ENCODE data around the gene RASGRP3. TPM values are rescaled to one million over a fixed set of nuclear protein-coding genes. Genes with fewer than 3 reads are reported as not detected.

RASGRP3 gene
- total RNA-seq, 1 donor from 2014 or later, result 0.58 TPM

DNA sequence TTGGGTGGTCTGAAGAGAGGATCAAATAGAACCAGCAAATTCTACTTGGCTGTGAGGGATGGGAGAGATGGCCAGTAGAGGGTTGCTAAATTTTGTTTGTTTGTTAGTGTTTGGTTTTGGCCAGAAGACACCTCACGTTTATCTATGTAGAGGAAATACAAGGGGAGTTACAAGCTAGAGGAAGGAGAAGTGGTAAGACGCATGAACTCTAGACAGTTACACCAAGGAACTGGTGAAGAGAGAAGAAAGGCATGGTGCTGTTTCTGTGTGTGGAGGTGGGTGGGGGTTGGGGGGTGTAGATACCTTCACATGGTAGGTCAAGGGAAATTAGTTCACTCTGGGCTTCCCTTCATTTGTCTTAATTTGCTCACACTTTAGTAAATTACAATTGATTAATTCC, 25.6 kb downstream of the RASGRP3 start:
- H3K27me3 Mint-ChIP-seq (ENCODE audit: low read depth), result peaks cover 15% of the 10 kb centered on the region

DNA sequence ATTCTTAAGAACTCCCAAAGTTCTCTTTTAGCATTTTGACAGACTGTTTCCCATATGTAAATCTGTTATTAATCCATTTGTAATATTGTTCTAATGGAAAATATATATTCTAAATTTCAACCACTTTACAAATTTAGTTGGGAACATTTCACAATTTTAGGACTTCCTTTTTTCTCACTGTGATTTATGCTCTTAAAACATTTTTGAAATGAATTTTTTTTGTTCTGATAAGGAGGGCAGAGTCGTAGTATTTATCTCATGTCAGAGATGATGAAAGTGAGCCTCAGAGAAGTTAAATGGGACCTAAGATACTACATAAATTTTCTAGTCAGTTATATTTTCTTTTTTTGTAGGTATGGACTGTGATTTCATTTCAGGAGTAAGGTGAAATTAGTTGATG, 26.6 kb downstream of the RASGRP3 start:
- no peak for DNase-seq (ENCODE audit: low spot score in 2 of 2, unreplicated experiment in 2 of 2)
- peaks cover 10% of the 10 kb centered on the region for H3K9me3 Mint-ChIP-seq
- peaks cover 5% of the 10 kb centered on the region for H3K4me1 Mint-ChIP-seq
- H3K4me3 Mint-ChIP-seq, result no peak overlapping the region
- H3K27me3 Mint-ChIP-seq (ENCODE audit: low read depth), result peaks cover 15% of the 10 kb centered on the region
- TF ChIP-seq, protein P1, sequence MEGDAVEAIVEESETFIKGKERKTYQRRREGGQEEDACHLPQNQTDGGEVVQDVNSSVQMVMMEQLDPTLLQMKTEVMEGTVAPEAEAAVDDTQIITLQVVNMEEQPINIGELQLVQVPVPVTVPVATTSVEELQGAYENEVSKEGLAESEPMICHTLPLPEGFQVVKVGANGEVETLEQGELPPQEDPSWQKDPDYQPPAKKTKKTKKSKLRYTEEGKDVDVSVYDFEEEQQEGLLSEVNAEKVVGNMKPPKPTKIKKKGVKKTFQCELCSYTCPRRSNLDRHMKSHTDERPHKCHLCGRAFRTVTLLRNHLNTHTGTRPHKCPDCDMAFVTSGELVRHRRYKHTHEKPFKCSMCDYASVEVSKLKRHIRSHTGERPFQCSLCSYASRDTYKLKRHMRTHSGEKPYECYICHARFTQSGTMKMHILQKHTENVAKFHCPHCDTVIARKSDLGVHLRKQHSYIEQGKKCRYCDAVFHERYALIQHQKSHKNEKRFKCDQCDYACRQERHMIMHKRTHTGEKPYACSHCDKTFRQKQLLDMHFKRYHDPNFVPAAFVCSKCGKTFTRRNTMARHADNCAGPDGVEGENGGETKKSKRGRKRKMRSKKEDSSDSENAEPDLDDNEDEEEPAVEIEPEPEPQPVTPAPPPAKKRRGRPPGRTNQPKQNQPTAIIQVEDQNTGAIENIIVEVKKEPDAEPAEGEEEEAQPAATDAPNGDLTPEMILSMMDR (IDR thresholded peaks at IDR 0.05; ENCODE audit: unreplicated experiment), result no peak
- no peak overlapping the region for H3K27ac Mint-ChIP-seq
- no peaks in the 10 kb centered on the region for H3K36me3 Mint-ChIP-seq

More for the DNA sequence above, 25.6 kb downstream of the RASGRP3 start:
- Mint-ChIP-seq H3K27ac (no peak overlapping the region), H3K9me3 (peaks cover 10% of the 10 kb centered on the region), H3K4me3 (no peak overlapping the region), H3K4me1 (peaks cover 7% of the 10 kb centered on the region), H3K36me3 (no peaks in the 10 kb centered on the region)
- TF ChIP-seq, protein P1 (IDR thresholded peaks at IDR 0.05; ENCODE audit: unreplicated experiment), result no peak
- no peak for DNase-seq (ENCODE audit: low spot score in 2 of 2, unreplicated experiment in 2 of 2)

DNA sequence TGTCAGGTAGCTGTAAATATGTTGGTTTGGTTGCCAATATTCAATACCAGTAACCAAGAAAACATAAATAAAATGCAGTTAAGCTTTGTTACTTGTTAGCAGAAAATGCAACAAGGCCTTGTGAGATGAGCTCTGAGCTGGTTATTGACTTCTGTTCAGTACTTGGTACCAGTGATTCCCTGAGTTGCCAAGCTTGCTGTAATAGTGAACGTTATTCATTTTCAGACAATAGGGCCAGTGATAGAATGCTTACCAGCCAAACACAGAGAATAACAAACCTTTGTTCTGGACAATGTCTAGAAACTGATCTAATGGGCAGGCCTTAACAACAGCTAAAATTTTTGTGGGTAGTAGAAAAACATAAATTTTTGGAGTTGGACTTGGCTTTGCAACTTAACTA, 29.5 kb downstream of the RASGRP3 start:
- TF ChIP-seq, protein P1 (IDR thresholded peaks at IDR 0.05; ENCODE audit: unreplicated experiment), result no peak
- Mint-ChIP-seq H3K9me3 (peaks cover 10% of the 10 kb centered on the region), H3K27ac (no peak overlapping the region), H3K4me1 (peaks cover 8% of the 10 kb centered on the region), H3K36me3 (no peaks in the 10 kb centered on the region), H3K27me3 (ENCODE audit: low read depth) (peaks cover 2% of the 10 kb centered on the region), H3K4me3 (no peak overlapping the region)
- no peak for DNase-seq (ENCODE audit: low spot score in 2 of 2, unreplicated experiment in 2 of 2)

DNA sequence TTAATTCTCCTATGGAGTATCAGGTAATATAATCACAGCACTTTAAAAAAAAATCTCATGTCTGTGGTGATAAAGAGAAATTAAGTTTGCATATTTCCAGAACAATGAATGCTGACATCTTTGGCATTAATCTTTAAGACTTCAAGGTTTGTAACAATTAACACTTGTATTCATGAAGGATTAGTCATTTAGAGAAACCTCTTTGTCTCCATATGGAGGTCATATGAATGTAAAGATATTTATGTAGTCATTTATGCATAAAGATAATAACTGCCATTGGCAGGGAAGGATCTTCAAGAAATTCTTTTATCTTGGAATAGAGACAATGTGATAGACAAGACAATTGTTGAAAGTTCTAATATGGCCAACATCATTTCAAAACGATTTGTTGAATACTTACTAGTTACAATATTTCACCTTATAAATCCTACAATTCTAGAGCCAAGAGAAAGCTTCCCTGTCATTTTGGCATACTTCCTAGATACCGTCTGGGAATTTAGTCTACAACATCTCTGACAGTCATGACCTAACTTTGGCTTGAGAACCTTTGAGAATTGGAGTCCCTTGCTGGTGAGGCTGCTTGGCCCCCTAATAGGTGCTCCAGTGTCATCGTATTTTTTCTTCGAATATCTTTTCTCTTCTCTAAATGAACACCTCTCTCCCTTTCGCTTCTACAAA, 33.6 kb downstream of the RASGRP3 start:
- Mint-ChIP-seq H3K27ac (peak overlapping the region; percentile 57), H3K4me1 (peaks cover 3% of the 10 kb centered on the region), H3K36me3 (no peaks in the 10 kb centered on the region), H3K4me3 (no peak overlapping the region), H3K9me3 (no peaks in the 10 kb centered on the region), H3K27me3 (ENCODE audit: low read depth) (no peaks in the 10 kb centered on the region)
- TF ChIP-seq, protein P1 (IDR thresholded peaks at IDR 0.05; ENCODE audit: unreplicated experiment), result no peak
- DNase-seq (ENCODE audit: low spot score in 2 of 2, unreplicated experiment in 2 of 2), result no peak

DNA sequence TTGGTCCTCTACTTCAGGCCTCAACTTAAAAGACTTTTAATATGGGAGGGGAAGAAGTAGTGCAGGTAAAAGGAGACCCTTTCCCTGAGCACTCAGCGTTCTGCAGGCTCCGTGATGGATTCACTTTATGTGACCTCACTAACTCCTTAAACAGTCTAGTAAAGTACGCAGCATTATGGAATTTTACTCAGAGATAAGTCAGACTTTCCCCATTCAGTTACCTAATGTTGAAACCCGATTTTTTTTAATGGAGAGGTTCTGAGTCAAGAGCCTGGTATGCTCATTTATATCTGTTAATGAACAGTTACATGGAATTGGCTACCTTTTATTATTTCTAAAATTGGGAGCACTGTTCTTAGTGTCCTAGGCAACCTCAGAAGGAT, 34.1 kb downstream of the RASGRP3 start:
- DNase-seq (ENCODE audit: low spot score in 2 of 2, unreplicated experiment in 2 of 2), result no peak
- Mint-ChIP-seq H3K4me3 (no peak overlapping the region), H3K36me3 (no peaks in the 10 kb centered on the region), H3K9me3 (no peaks in the 10 kb centered on the region), H3K27ac (peak overlapping the region; percentile 57), H3K27me3 (ENCODE audit: low read depth) (no peaks in the 10 kb centered on the region), H3K4me1 (peaks cover 3% of the 10 kb centered on the region)
- TF ChIP-seq, protein P1 (IDR thresholded peaks at IDR 0.05; ENCODE audit: unreplicated experiment), result no peak
